HG03159 (cell line): ENCODE data around the gene BEND4.

Experiments
- ATAC-seq: cut with Tn5 transposase; IDR thresholded peaks from one replicate; pipeline ENCODE4 v1.9.1; 2021; ENCODE audit warnings: mild to moderate bottlenecking, moderate library complexity; ENCODE audit not compliant: unreplicated experiment

Gene BEND4

DNA sequence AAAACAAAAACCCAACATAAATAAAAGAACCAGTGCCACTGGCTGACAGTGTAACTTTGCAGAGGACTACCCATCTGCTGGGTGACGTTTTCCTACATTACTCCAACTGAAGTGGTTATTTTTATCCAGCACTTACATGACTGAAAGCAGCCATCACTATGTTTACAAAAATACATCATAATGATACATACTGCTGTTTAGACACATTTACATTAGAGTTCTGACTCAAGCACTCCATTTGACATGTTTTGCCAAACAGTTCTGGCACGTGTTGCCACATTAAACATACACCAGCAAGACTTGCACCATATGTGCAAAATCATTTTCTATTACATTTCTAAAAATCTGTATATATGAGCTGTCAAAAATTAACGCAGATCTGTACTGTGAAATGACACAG, 39.6 kb downstream of the BEND4 start:
- ATAC-seq = no peak

DNA sequence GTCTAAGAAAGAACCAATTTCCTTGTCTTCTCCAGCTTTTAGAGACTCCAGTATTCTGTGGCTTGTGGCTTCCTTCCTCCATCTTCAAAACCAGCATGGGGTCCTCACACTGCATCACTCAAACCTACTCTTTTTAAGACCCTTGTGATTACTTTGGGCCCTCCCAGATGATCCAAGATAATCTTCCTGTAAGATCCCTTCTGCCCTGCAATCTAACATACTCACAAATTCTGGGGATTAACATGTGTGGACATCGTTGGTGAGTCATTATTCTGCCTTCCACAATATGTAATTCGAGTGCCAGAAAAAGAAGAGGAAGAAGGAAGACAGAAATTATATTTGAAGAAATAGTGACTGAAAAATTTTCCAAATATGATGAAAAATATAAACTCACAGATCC, 47.9 kb downstream of the BEND4 start:
- no peak for ATAC-seq

DNA sequence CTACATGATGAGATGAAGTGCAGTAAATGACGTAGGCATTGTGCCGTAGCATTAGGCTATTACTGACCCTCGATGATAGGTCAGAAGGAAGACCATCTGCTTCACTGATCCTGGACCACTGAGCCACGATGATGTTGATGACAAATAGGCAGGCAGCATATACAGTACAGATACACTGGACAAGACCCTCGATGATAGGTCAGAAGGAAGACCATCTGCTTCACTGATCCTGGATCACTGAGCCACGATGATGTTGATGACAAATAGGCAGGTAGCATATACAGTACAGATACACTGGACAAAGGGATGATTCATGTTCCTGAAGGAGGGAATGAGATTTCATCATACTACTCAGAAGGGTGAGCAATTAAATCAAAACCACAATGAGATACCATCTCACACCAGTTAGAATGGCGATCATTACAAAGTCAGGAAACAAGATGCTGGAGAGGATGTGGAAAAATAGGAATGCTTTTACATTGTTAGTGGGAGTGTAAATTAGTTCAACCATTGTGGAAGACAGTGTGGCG, 50.9 kb downstream of the BEND4 start:
- ATAC-seq = no peak

DNA sequence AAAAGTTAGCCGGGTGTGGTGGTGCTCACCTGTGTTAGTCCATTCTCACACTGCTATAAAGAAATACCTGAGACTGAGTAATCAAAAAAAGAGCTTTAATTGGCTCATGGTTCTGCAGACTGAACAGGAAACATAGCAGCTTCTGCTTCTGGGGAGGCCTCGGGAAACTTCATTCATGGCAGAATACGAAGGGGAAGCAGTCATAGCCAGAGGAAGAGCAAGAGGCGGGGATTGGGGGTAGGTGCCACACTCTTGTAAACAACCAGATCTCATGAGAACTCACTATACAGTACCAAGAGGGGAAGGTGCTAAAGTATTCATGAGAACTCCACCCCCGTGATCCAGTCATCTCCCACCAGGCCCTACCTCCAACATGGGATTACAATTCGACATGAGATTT, 64.1 kb downstream of the BEND4 start:
- ATAC-seq = no peak

DNA sequence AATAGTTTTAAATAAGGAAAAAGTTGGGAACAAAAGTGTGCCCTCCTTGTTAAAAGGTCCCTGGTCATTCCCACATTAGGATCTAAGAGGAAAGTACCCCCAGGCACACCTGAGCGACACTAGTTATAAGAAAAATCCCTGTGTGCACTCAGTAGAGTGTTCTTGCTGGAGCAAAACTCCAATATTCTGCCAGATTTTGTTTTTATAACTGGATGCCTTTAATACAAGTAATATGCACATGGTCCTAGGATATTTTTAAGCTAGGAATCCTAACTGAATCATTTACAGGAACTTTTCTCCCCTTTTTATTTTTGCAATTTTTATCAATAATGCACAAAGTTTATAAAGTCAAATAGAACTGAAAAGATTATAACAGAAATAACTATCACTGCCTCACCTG, 68.6 kb downstream of the BEND4 start:
- ATAC-seq = no peak

DNA sequence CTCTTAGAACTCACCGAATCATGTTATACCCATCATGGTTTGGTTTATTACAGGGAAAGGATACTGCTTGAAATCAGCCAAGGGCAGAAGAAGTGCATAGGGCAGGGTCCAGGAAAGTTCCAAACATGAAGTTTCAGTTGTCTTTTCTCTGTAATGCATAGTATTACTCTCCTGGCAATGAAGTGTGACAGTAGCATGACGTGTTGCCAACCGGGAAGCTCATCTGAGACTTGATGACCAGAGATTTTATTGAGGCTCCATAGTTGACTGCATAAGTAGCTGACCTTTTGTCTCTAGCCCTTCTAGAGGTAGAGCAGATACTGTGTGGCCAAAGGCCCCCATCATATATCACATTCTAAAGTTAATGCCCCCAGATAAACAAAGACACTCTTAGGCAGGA, 72.1 kb downstream of the BEND4 start:
- ATAC-seq = peak; percentile 61

DNA sequence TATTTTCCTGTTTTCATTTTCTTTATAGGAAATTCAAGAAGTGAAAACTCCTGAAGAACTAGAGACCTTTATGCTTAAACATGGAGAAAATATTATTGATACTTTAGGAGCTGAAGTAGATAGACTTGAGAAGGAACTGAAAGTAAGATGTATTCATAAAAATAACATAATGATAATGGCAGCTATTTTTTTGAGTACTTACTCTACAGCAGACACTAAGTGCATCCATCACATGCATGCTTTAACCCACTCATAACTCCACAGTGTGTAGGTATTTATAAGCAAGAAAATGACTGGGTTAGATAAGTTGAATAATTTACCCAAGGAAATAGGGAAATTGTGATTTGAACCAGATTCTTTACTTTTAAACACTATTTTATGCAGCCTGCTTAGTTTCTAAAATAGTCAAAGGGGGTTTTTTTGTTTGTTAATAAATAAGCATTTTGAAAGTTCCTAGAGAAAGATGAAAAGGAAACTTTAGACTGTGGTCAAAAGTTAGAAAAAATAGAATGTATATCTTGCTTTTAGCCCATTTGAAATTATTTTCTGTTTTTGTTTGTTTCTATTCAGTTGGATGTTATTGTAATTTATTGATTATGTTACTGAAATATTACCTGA, 74.2 kb downstream of the BEND4 start:
- ATAC-seq = peak; percentile 91

DNA sequence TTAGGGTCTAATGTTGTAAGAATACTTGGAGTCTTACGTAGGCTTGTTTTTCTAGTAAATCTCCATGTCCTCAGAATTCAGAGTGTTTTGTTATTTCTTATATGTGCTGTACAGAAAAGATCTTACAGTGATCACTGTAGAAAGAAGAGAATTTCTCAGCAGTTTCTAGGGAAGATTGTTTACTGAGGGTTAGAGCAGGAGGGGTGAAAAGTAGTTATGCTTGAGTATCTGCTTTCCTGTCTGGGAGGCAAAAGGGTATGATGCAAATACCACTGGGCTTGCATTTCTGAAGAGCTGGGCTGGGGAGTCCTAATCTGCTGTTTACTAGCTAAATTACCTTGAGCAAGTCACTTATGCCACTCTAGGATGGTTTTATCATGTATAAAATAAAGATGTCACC, 78.2 kb downstream of the BEND4 start:
- no peak for ATAC-seq

DNA sequence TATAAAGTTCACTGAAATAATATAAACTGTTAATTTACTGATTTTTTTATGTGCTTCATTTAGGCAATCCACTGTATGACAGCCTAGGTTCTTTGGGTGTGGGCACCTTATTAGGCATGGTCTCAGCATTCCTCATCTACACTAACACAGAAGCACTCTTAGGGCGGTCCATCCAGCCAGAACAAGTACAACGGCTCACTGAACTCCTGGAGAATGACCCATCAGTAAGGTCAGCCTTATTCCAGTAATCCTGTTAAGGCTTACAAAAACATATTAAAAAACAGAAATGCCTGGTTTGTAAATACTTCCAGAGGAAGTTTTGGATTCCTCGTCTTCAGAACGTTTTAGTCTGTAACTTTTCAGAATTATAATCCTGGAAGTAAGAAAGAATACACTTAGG, 82.0 kb downstream of the BEND4 start:
- no peak for ATAC-seq

DNA sequence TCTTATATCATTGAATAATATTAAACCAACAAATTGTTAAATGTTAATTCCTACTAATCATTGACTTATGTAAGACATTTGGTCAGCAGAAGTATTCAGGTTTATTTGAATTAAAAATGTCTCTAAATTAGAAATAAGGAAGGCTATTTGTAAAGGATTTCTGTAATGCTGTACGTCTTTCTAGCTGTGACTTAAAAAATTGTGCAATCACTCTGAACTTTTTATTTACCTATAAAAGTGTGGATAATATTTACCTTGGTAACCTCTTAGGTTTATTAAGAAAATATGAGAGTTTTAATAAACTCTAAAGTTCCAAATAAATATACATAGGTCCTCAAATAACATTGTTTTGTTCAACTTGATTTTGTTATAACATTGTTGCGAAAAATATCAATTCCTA, 85.2 kb downstream of the BEND4 start:
- no peak for ATAC-seq

DNA sequence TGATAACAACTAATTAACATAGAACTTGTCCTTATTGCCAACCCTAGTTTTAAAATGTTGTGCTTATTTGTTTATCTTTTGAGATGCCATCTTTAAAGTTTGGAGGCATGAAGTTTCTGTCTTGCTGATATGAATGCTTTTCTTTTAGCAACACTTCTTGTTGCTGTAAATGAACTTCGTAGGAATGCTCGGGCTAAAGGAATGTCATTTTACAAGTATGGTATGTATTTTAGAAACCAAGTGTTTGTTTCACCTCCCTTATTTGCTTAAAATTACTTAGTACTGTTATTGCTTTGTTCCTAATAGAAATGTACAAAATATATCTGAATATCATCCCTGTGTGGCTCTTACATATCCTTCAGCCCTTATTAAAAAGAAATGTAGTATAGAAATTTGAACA, 86.1 kb downstream of the BEND4 start:
- no peak for ATAC-seq
